GM18502 (cell line): ENCODE measurements around the gene PTRH2.
A peak's percentile ranks its signal among the peaks of the same experiment; 100 is the strongest.
"Not testable (repeated sequence)": the region's sequence is repeated elsewhere in the genome, so short reads cannot be mapped to it uniquely, and the experiment has no call there.

ENCODE experiments used
- ATAC-seq: cut with Tn5 transposase; IDR thresholded peaks from one replicate; pipeline ENCODE4 v1.9.1; 2021; ENCODE audit warnings: mild to moderate bottlenecking; ENCODE audit not compliant: unreplicated experiment, poor library complexity

PTRH2 gene

GRCh38 chr17:59707149-59707970, at the start of gene PTRH2, which contains the start of gene VMP1:
TSS of gene PTRH2 (minus strand) at chr17:59707430. CDS start at chr17:59697978, 9,452 bp downstream.
TSS of gene VMP1 (plus strand) at chr17:59707654. CDS start at chr17:59731447, 23,793 bp downstream.
- peak; percentile 96 for ATAC-seq

- ATAC-seq, result no peak
Observed at GRCh38 chr17:59756236-59756818, 49.1 kb upstream of the PTRH2 start.

- not testable (repeated sequence) for ATAC-seq
Observed at GRCh38 chr17:59755069-59755468, 47.8 kb upstream of the PTRH2 start.

GRCh38 chr17:59754552-59754951, 47.3 kb upstream of the PTRH2 start:
- no peak for ATAC-seq

GRCh38 chr17:59753522-59754467, 46.6 kb upstream of the PTRH2 start:
- ATAC-seq, result no peak

GRCh38 chr17:59752922-59753321, 45.7 kb upstream of the PTRH2 start:
- ATAC-seq, result no peak

GRCh38 chr17:59752446-59752845, 45.2 kb upstream of the PTRH2 start:
- no peak for ATAC-seq

GRCh38 chr17:59751955-59752413, 44.8 kb upstream of the PTRH2 start:
- ATAC-seq, result peak; percentile 68

GRCh38 chr17:59748591-59748990, 41.4 kb upstream of the PTRH2 start:
- no peak for ATAC-seq

GRCh38 chr17:59746849-59747445, 39.7 kb upstream of the PTRH2 start:
- no peak for ATAC-seq

GRCh38 chr17:59745040-59745439, 37.8 kb upstream of the PTRH2 start:
- ATAC-seq, result no peak

- ATAC-seq, result no peak
Observed at GRCh38 chr17:59743842-59744241, 36.6 kb upstream of the PTRH2 start.

- ATAC-seq, result no peak
Observed at GRCh38 chr17:59737324-59737723, 30.1 kb upstream of the PTRH2 start.

GRCh38 chr17:59734226-59734625, 27.0 kb upstream of the PTRH2 start:
- ATAC-seq, result no peak

GRCh38 chr17:59733697-59734096, 26.5 kb upstream of the PTRH2 start:
- ATAC-seq, result no peak

- ATAC-seq, result no peak
Observed at GRCh38 chr17:59730268-59730834, 23.1 kb upstream of the PTRH2 start.

GRCh38 chr17:59727817-59728533, 20.7 kb upstream of the PTRH2 start:
- no peak for ATAC-seq

- ATAC-seq, result no peak
Observed at GRCh38 chr17:59725691-59726090, 18.5 kb upstream of the PTRH2 start.

GRCh38 chr17:59723607-59724006, 16.4 kb upstream of the PTRH2 start:
- no peak for ATAC-seq
